ENCODE measurements around the gene FXYD1.

- TF ChIP-seq CTCF (conservative IDR thresholded peaks at IDR 0.05; ENCODE audit: low read length) = no peak
- TF ChIP-seq EZH2phosphoT487 (IDR thresholded peaks at IDR 0.05; ENCODE audit: borderline replicate concordance, low read depth, low read length) = no peak
These were observed 1.5 kb upstream of the FXYD1 start for GRCh38 chr19:35136977-35137702.
